GM21447 (cell line): ENCODE measurements around the gene YWHAE.
"Not testable (repeated sequence)": the region's sequence is repeated elsewhere in the genome, so short reads cannot be mapped to it uniquely, and the experiment has no call there.

Experiments
- ATAC-seq: cut with Tn5 transposase; IDR thresholded peaks from one replicate; pipeline ENCODE4 v1.9.1; 2021; ENCODE audit not compliant: unreplicated experiment

YWHAE gene

GRCh38 chr17:1413281-1413791, 13.3 kb upstream of the YWHAE start:
- ATAC-seq = no peak

GRCh38 chr17:1412185-1413110, 12.4 kb upstream of the YWHAE start:
- ATAC-seq = no peak

- ATAC-seq = no peak
These were observed 2.2 kb upstream of the YWHAE start for GRCh38 chr17:1402262-1402586.

- peak; percentile 22 for ATAC-seq
These were observed 917 bp downstream of the YWHAE start for GRCh38 chr17:1398931-1399678.

- no peak for ATAC-seq
These were observed 2.0 kb downstream of the YWHAE start for GRCh38 chr17:1398028-1398427.

- ATAC-seq = not testable (repeated sequence)
These were observed 4.0 kb downstream of the YWHAE start for GRCh38 chr17:1395876-1396665.

- no peak for ATAC-seq
These were observed 8.4 kb downstream of the YWHAE start for GRCh38 chr17:1391577-1391976.

- no peak for ATAC-seq
These were observed 9.3 kb downstream of the YWHAE start for GRCh38 chr17:1390432-1391367.

- ATAC-seq = not testable (repeated sequence)
These were observed 12.4 kb downstream of the YWHAE start for GRCh38 chr17:1387490-1388227.

GRCh38 chr17:1386675-1387190, 13.3 kb downstream of the YWHAE start:
- ATAC-seq = not testable (repeated sequence)

GRCh38 chr17:1386265-1386664, 13.8 kb downstream of the YWHAE start:
- ATAC-seq = no peak

GRCh38 chr17:1385861-1386260, 14.2 kb downstream of the YWHAE start:
- no peak for ATAC-seq

GRCh38 chr17:1384905-1385435, 15.1 kb downstream of the YWHAE start:
- no peak for ATAC-seq

GRCh38 chr17:1379930-1380313, 20.1 kb downstream of the YWHAE start:
- ATAC-seq = no peak

GRCh38 chr17:1379208-1379929, 20.7 kb downstream of the YWHAE start:
- no peak for ATAC-seq

- ATAC-seq = not testable (repeated sequence)
These were observed 21.6 kb downstream of the YWHAE start for GRCh38 chr17:1378476-1378860.

- ATAC-seq = no peak
These were observed 22.7 kb downstream of the YWHAE start for GRCh38 chr17:1377334-1377733.

- ATAC-seq = no peak
These were observed 24.0 kb downstream of the YWHAE start for GRCh38 chr17:1376061-1376460.
